Measurements from ENCODE around the gene LILRB3.
"Not testable (repeated sequence)": the region's sequence is repeated elsewhere in the genome, so short reads cannot be mapped to it uniquely, and the experiment has no call there.

LILRB3 gene

DNA sequence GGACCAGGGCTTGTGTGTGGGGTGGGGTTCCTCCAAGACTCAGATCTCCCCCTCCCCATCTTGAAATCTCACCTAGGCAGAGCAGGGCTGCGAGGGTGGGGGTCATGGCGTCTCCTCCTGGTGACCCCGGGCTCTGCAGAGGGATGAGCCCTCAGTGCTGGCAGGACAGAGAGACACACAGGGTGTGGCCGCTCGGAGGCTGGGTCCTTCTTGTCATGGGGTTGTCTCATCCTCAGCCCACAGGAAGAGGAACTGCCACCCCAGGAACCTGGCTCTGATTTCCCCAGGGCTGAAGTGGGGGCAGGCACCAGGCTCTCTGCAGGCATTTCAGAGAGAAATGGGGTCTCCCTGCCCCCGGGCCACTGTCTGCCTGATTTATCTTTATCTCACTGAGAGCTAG, 19.8 kb upstream of the LILRB3 start, which contains the start of gene LILRA6:
Gene LILRA6, minus strand, starts transcription at position 145 of the 400 bp plus-strand sequence.
- DNase-seq (ENCODE audit: low spot score): not testable (repeated sequence)

GRCh38 chr19:54242234-54242633, 19.4 kb upstream of the LILRB3 start:
- not testable (repeated sequence) for DNase-seq (ENCODE audit: low spot score)

DNA sequence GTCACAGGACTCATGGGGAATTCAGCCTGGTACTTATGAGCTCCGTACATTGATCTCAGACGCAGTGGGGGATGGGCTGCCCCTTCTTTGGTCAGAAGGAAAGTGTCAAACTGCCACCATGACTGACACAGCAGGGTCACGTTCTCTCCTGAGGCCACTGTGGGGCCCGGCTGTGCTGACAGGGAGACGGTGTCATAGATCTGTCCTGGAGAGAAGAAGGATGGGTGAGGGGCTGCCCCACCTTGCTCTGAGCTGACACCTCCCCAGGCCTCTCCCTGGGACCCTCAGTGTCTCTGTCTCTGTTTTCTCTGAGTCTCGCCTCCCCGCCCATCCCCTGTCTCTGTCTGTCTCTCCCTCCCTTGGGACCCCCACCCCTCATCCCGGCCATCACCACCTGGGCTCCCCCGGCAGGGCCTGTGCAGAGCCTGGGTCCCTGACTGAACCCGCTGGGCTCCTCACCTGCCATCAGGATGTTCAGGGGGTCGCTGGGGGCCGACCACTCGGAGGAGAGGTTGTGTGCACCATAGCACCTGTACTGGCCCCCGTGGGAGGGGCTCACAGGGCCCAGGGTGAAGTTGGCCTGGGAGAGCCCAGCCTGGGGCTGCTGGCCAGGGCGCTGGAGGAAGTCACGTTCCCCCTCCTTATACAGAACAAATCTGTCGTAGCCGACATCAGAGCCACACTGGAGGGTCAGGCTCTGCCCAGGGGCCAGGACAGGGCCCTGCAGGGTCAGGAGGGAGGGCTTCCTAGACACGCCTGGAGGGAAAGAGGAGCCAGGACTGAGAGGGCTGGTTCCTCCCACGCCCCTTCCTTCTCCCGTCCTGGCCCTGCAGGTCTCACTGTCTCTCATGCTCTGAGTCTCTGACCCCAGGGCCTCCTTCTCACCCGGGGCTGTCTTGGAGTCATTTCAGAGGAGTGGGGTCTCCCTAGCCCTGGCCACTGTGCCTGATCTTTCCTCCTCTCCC, 17.8 kb upstream of the LILRB3 start:
- DNase-seq (ENCODE audit: low spot score): not testable (repeated sequence)

DNA sequence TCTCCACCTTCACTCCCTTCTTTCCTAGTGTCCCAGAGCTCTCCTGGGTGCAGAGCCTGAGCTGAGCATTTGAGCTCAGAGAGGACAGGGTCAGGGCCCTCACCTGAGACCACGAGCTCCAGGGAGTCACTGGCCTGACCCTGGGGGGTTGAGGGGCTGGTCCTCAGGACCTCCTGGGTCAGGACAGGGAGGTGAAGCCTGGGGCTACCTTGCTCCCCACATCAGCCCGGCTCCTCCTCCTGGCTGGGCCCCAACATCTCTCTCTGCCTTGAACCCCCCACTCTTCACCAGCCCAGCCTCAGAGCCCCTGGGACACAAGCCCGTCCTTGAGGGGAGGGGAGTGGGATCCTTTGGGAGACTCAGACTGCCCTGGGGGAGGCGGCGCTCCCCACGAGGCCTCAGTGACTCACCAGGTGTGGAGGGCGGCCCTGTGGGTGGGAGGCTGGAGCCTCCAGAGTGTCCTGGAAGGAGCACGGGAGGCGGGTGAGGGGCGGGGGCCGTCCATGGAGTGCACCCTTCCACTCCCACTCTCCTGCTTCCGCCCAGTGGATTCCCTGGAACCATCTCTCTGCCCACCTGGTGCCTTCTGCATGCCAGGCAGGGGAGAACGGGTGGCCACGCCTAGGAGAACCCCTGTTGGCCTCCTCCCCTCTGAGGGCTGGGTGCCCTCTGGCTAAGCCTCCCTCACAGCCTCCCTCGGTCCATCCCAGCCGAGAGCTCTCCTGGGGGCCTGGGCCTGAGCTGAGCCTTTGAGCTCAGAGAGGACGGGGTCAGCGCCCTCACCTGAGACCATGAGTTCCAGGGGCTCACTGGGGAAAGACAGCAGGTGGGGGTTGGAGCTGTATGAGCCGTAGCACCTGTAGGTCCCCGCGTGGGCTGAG, 16.9 kb upstream of the LILRB3 start:
- not testable (repeated sequence) for DNase-seq (ENCODE audit: low spot score)

DNA sequence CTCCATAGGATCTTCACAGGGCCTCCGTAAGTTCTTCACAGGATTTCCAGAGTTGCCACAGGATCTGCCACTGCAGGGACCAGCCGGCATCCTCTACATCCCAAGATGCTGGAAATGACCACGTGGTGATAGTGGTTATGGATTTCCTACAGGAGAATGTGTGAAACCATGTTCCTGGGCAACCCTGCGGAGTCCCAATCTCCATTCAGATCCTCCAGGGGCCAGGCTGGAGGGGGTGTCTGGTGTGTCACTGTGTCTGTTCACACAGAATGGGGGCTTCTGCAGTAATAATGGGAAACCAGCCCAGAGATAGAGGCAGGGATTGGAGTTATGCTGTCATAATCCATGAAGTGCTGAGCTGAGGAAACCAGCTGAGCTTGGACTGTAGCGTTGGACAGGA, 11.1 kb upstream of the LILRB3 start:
- no peak for DNase-seq (ENCODE audit: low spot score)

DNA sequence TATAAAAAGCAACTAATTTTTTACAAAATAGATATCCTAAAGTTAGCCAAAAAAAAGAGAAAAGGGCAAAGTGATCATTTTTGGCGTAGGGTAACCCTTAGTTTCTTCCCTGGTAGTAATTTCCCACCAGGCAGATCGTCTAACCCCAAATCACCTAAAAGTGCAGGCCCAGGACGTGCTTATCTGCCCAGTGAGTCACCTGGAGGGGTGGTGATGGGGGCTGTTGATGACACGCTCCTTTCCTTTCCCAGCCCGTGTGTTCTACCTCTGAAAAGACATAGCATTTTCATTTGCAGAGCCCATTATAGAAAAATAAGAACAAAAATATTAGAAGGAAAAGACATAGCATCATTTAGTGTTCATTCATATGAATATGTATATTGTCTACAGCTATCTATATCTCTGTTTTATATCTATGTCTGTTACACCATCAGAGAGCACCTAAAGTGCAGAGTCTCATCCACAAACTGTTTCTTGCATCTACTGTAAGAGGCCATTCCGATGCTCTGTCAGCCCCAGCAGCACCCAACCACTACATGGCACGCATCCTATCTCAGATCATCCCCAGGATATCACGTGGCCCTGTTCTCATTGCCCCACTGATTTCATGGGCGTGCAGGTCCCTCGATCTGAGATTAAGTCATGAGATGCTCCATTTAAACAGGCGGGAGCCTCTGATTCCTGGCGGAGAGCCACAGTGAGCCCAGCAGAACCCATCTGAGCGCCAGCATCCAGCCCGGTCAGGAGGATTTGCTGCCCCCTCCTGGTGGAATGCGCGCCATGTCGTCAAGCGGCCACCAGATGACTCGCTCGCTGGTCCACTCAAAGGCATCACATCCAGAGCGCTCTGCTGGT, 8.5 kb upstream of the LILRB3 start:
- peak; percentile 81 for DNase-seq (ENCODE audit: low spot score)

- DNase-seq (ENCODE audit: low spot score): no peak
These were observed 7.2 kb upstream of the LILRB3 start for GRCh38 chr19:54230031-54230430.

- no peak for DNase-seq (ENCODE audit: low spot score)
These were observed 6.3 kb upstream of the LILRB3 start for GRCh38 chr19:54229146-54229545.

DNA sequence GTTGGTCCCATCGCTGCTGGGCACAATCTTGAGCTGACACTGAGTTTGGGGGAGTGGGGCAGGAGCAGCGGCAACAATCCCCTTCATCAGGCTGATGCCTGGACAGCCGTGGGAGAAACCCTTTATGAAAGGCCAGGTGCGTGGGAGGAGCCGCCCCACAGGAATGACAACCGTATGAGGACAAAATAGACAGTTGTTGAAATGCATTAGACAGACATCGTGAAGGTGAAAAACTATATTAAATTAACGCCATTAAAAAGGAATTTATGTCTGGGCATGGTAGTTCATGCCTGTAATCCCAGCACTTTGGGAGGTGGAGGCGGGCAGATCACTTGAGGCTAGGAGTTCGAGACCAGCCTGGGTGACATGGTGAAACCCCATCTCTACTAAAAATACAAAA, 1.8 kb upstream of the LILRB3 start:
- not testable (repeated sequence) for DNase-seq (ENCODE audit: low spot score)

GRCh38 chr19:54223937-54224281, 1.1 kb upstream of the LILRB3 start:
- DNase-seq (ENCODE audit: low spot score): not testable (repeated sequence)

- not testable (repeated sequence) for DNase-seq (ENCODE audit: low spot score)
These were observed 600 bp upstream of the LILRB3 start for GRCh38 chr19:54223277-54223936.

- DNase-seq (ENCODE audit: low spot score): not testable (repeated sequence)
These were observed 860 bp downstream of the LILRB3 start for GRCh38 chr19:54221947-54222346.

GRCh38 chr19:54219702-54220101, 3.1 kb downstream of the LILRB3 start:
- DNase-seq (ENCODE audit: low spot score): not testable (repeated sequence)

- no peak for DNase-seq (ENCODE audit: low spot score)
These were observed 3.7 kb downstream of the LILRB3 start for GRCh38 chr19:54218960-54219661.

- no peak for DNase-seq (ENCODE audit: low spot score)
These were observed 4.5 kb downstream of the LILRB3 start for GRCh38 chr19:54218259-54218658.

DNA sequence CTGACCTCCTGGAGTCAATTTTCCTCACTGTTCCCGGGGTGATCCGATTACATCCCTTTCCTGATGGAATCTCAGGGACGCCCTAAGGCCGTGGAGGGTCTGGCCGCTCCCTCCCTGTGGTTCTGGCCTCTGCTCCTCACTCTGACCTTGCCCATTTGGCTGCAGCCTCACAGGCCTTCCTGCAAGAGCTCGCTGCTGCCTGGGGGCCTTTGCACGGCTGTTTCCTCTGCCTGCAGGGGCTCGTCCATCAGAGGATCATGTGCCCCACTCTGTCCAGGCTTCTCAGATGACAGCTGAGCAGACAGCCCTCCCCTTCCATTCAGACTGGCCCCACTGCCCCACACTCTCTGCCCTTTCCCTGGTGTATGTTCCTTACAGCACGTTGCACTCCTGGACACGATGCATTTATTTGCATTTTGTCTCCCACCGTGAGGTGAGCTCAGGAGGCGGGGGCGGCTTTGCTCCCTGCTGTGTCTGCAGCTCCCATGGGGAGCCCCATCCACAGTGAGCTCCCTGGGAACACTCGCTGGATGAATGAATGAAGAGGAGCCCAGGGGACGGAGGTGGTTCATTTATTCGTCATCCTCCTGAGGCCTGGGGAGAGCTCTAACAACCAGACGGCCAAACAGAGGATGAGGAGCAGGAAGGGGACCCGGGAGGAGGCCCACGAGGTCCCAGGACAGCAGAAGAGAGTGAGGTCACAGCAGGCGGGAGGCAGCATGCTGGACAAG, 5.1 kb downstream of the LILRB3 start:
- DNase-seq (ENCODE audit: low spot score): not testable (repeated sequence)

DNA sequence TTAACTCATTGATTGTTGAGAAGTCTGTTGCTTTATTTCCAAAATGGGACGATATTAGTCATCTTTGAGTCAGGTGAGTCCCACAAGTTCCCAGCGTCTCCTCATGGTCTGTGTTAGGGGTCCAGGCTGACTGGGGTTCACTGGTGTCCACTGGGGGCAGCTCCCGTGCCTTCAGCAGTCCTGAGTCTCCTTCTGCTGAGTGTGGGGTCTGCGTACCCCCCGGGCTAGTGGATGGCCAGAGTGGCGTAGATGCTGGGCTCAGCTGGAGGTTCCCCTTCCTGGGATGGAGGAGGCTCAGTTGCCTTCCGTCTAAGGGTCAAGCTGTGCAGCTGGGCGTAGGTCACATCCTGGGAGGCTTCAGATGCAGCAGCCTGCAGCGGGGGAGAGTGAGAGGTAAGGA, 5.9 kb downstream of the LILRB3 start:
- no peak for DNase-seq (ENCODE audit: low spot score)

DNA sequence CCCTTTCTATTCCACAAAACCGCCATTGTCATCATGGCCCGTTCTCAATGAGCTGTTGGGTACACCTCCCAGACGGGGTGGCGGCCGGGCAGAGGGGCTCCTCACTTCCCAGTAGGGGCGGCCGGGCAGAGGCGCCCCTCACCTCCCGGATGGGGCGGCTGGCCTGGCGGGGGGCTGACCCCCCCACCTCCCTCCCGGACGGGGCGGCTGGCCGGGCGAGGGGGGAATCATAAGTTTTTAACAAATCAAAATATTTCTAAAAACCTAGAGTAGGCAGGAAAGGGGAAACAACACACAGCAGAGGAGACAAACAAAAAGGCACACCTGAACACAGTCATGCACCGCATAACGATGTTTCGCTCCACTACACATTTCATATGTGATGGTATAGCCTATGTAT, 8.1 kb downstream of the LILRB3 start:
- DNase-seq (ENCODE audit: low spot score): not testable (repeated sequence)

DNA sequence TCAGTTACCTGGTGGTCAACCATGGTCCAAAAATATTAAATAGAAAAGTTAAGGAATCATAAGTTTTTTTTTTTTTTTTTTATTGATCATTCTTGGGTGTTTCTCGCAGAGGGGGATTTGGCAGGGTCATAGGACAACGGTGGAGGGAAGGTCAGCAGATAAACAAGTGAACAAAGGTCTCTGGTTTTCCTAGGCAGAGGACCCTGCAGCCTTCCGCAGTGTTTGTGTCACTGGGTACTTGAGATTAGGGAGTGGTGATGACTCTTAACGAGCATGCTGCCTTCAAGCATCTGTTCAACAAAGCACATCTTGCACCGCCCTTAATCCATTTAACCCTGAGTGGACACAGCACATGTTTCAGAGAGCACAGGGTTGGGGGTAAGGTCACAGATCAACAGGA, 8.6 kb downstream of the LILRB3 start:
- not testable (repeated sequence) for DNase-seq (ENCODE audit: low spot score)

DNA sequence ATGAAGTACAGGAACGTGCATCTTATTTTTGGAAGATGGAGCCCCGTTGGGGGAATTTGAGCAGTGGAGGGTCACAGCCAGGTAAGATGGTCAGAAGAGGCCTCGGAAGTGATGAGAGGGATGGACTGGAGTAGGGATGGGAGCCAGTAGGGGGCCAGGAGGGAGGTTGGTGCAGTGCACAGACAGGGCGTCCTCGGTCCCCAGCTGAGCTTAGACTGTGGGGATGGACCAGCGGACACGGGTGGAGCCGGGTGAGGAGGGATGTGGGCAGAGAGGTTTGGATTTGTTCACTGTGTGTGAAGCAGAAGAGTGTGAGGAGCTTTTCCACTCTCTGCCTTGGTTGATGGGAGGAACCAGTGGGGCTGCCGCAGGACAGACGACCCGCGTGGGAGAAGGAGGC, 11.6 kb downstream of the LILRB3 start:
- DNase-seq (ENCODE audit: low spot score): no peak

All from HuH-7.5 (cell line).